IMR-90 (cell line): ENCODE measurements around the gene MAFG. TPM values are rescaled to one million over a fixed set of nuclear protein-coding genes. Genes with fewer than 3 reads are reported as not detected.

Experiments
- ATAC-seq: fragments of 200-7000 bp; cut with Tn5 transposase; 2 replicates; pipeline ENCODE4 v1.9.1; 2020; ENCODE audit warnings: low read depth, mild to moderate bottlenecking, moderate library complexity
- BruUV-seq: library from RNA; stranded (reverse); fragments of 400-500 nt; replicated peaks from 2 replicates; lab custom pipeline; 2021; lab: Mats Ljungman, UMichigan
- CTCF ChIA-PET: fragments of 300-600 bp; formaldehyde crosslinking; extraction: SDS; loops from one replicate; lab custom pipeline; 2021; ENCODE audit warnings: antibody characterized with exemption; lab: Yijun Ruan, JAX
- POLR2A ChIA-PET: fragments of 300-600 bp; sonication (Branson Sonifier 250); formaldehyde crosslinking; loops from one replicate; lab custom pipeline; 2022; ENCODE audit warnings: antibody characterized with exemption; ENCODE audit not compliant: unreplicated experiment; lab: Charles Lee
- DNase-seq: peaks from one replicate; pipeline ENCODE4 v3.0.0; 2013
- H2AFZ ChIP-seq: replicated peaks from 2 replicates; pipeline ENCODE3; 2013; ENCODE audit warnings: low read length, mild to moderate bottlenecking; ENCODE audit not compliant: poor library complexity
- H2AK5ac ChIP-seq: 2 replicates; pipeline ENCODE4 v1.6.1; 2013; ENCODE audit warnings: low read depth, low read length, inconsistent platforms
- H2AK9ac ChIP-seq: replicated peaks from 2 replicates; pipeline ENCODE3; 2013; ENCODE audit warnings: mild to moderate bottlenecking, low read depth, low read length, moderate library complexity; ENCODE audit not compliant: poor library complexity
- H2BK120ac ChIP-seq: 2 replicates; pipeline ENCODE4 v1.6.1; 2013; ENCODE audit warnings: low read depth, low read length, inconsistent platforms
- H2BK15ac ChIP-seq: 3 replicates; pipeline ENCODE4 v1.6.1; 2013; ENCODE audit warnings: low read depth, low read length, inconsistent platforms
- H2BK20ac ChIP-seq: 2 replicates; pipeline ENCODE4 v1.6.1; 2013; ENCODE audit warnings: low read depth, mild to moderate bottlenecking, inconsistent platforms, low read length, moderate library complexity
- H2BK5ac ChIP-seq: 2 replicates; pipeline ENCODE4 v1.6.1; 2013; ENCODE audit warnings: mild to moderate bottlenecking, low read depth, low read length, inconsistent platforms; ENCODE audit not compliant: poor library complexity, severe bottlenecking
- H3K14ac ChIP-seq: replicated peaks from 2 replicates; pipeline ENCODE4 v1.6.1; 2013; ENCODE audit warnings: low read depth, low read length, inconsistent platforms
- H3K18ac ChIP-seq: 2 replicates; pipeline ENCODE4 v1.6.1; 2013; ENCODE audit warnings: low read depth, low read length, control low read depth
- H3K23ac ChIP-seq: 2 replicates; pipeline ENCODE4 v1.6.1; 2013; ENCODE audit warnings: low read depth, low read length, inconsistent platforms
- H3K27ac ChIP-seq: 2 replicates; pipeline ENCODE4 v1.5.1; 2013; ENCODE audit warnings: mild to moderate bottlenecking, control low read depth, low read length; ENCODE audit not compliant: insufficient read depth
- H3K27me3 ChIP-seq: 2 replicates; pipeline ENCODE4 v1.6.1; 2013; ENCODE audit warnings: low read length; ENCODE audit not compliant: control insufficient read depth, insufficient read depth
- H3K36me3 ChIP-seq: 2 replicates; pipeline ENCODE4 v1.6.1; 2013; ENCODE audit warnings: low read length, mixed read lengths; ENCODE audit not compliant: control insufficient read depth, insufficient read depth
- H3K4ac ChIP-seq: 2 replicates; pipeline ENCODE4 v1.6.1; 2013; ENCODE audit warnings: low read depth, low read length, inconsistent platforms
- H3K4me1 ChIP-seq: 2 replicates; pipeline ENCODE4 v1.6.1; 2013; ENCODE audit warnings: low read length, mixed read lengths; ENCODE audit not compliant: control insufficient read depth, insufficient read depth
- H3K4me2 ChIP-seq: 2 replicates; pipeline ENCODE4 v1.6.1; 2013; ENCODE audit warnings: low read depth, mild to moderate bottlenecking, control low read depth, low read length, moderate library complexity
- H3K4me3 ChIP-seq: 2 replicates; pipeline ENCODE4 v1.5.1; 2013; ENCODE audit warnings: low read depth, mild to moderate bottlenecking, control low read depth, low read length, moderate library complexity; ENCODE audit not compliant: insufficient read depth
- H3K56ac ChIP-seq: 2 replicates; pipeline ENCODE4 v1.6.1; 2013; ENCODE audit warnings: low read length, inconsistent platforms; ENCODE audit not compliant: insufficient read depth; ENCODE audit errors: extremely low read depth
- H3K79me1 ChIP-seq, 2 experiments: 2 replicates each; pipeline ENCODE4 v1.6.1; 2013; ENCODE audit warnings: low read length in 2 of 2, inconsistent platforms in 1 of 2, low read depth in 1 of 2
- H3K9ac ChIP-seq: 2 replicates; pipeline ENCODE4 v1.6.1; 2013; ENCODE audit warnings: low read depth, low read length, control low read depth
- H3K9me1 ChIP-seq: 2 replicates; pipeline ENCODE4 v1.6.1; 2013; ENCODE audit warnings: low read length, inconsistent platforms; ENCODE audit not compliant: insufficient read depth
- H3K9me3 ChIP-seq: 2 replicates; pipeline ENCODE4 v1.6.1; 2013; ENCODE audit warnings: low read length; ENCODE audit not compliant: control insufficient read depth, insufficient read depth
- H4K20me1 ChIP-seq: 2 replicates; pipeline ENCODE4 v1.6.1; 2013; ENCODE audit warnings: low read length, inconsistent platforms; ENCODE audit not compliant: insufficient read depth
- H4K5ac ChIP-seq: 2 replicates; pipeline ENCODE4 v1.6.1; 2013; ENCODE audit warnings: mild to moderate bottlenecking, low read depth, low read length, control low read depth
- H4K8ac ChIP-seq, 2 experiments: 2 replicates each; pipeline ENCODE4 v1.6.1; 2013; ENCODE audit warnings: low read depth in 2 of 2, low read length in 2 of 2, control low read depth in 1 of 2, inconsistent platforms in 1 of 2
- H4K91ac ChIP-seq: 2 replicates; pipeline ENCODE4 v1.6.1; 2013; ENCODE audit warnings: low read depth, low read length, inconsistent platforms; ENCODE audit not compliant: insufficient read depth
- BHLHE40 ChIP-seq: fragments of 150-350 bp; IDR thresholded peaks from 2 replicates; pipeline ENCODE4 v1.6.1; 2016; ENCODE audit warnings: mild to moderate bottlenecking, low read depth, low read length
- CEBPB ChIP-seq: IDR thresholded peaks from 2 replicates; pipeline ENCODE4 v1.6.1; 2012; ENCODE audit warnings: low read depth, low read length, improper control_type of control experiment
- CHD1 ChIP-seq: IDR thresholded peaks from 2 replicates; pipeline ENCODE4 v1.6.1; 2012; ENCODE audit warnings: low read depth, low read length, improper control_type of control experiment
- CTCF ChIP-seq: conservative IDR thresholded peaks from 2 replicates; pipeline ENCODE4 v1.5.1; 2012; ENCODE audit warnings: mild to moderate bottlenecking, low read depth, low read length, improper control_type of control experiment
- ELK1 ChIP-seq: fragments of 150-350 bp; IDR thresholded peaks from 2 replicates; pipeline ENCODE4 v1.6.1; 2016; ENCODE audit warnings: low read depth, mild to moderate bottlenecking, low read length, moderate library complexity, borderline replicate concordance
- FOS ChIP-seq: fragments of 150-350 bp; IDR thresholded peaks from 2 replicates; pipeline ENCODE4 v1.6.1; 2016; ENCODE audit warnings: low read depth, low read length
- MAFK ChIP-seq: IDR thresholded peaks from 2 replicates; pipeline ENCODE4 v1.6.1; 2012; ENCODE audit warnings: low read depth, low read length, improper control_type of control experiment
- MAZ ChIP-seq: IDR thresholded peaks from 2 replicates; pipeline ENCODE4 v1.6.1; 2012; ENCODE audit warnings: low read depth, mild to moderate bottlenecking, low read length, improper control_type of control experiment, moderate library complexity, borderline replicate concordance
- MXI1 ChIP-seq: IDR thresholded peaks from 2 replicates; pipeline ENCODE4 v1.6.1; 2012; ENCODE audit warnings: low read depth, mild to moderate bottlenecking, low read length, moderate library complexity, borderline replicate concordance
- NFE2L2 ChIP-seq: fragments of 150-350 bp; IDR thresholded peaks from 2 replicates; pipeline ENCODE4 v1.6.1; 2016; ENCODE audit warnings: low read depth, mild to moderate bottlenecking, low read length
- POLR2A ChIP-seq: IDR thresholded peaks from 2 replicates; pipeline ENCODE4 v1.6.1; 2012; ENCODE audit warnings: mild to moderate bottlenecking, low read depth, low read length
- RAD21 ChIP-seq: IDR thresholded peaks from 2 replicates; pipeline ENCODE4 v1.6.1; 2012; ENCODE audit warnings: low read length, improper control_type of control experiment
- RCOR1 ChIP-seq: IDR thresholded peaks from 2 replicates; pipeline ENCODE4 v1.6.1; 2012; ENCODE audit warnings: mild to moderate bottlenecking, low read length, improper control_type of control experiment; ENCODE audit not compliant: insufficient replicate concordance
- RFX5 ChIP-seq: IDR thresholded peaks from 2 replicates; pipeline ENCODE4 v1.8.0; 2012; ENCODE audit warnings: low read depth, mild to moderate bottlenecking, low read length, moderate library complexity
- SMC3 ChIP-seq: fragments of 150-350 bp; IDR thresholded peaks from 2 replicates; pipeline ENCODE4 v1.6.1; 2016; ENCODE audit warnings: low read depth, mild to moderate bottlenecking, antibody characterized with exemption, low read length, moderate library complexity
- USF2 ChIP-seq: fragments of 150-350 bp; IDR thresholded peaks from 2 replicates; pipeline ENCODE4 v1.6.1; 2017; ENCODE audit warnings: mild to moderate bottlenecking, antibody characterized with exemption, low read length, low read depth
- WGBS, 2 experiments: methylation state at CpG; one replicate each; pipeline versions ENCODE4 v1.1.5 to v1.1.7; 2013; ENCODE audit warnings: missing lambda C conversion rate in 2 of 2; ENCODE audit not compliant: insufficient read length in 1 of 2; ENCODE audit errors: extremely low coverage in 2 of 2; 5-methylcytosine and 5-hydroxymethylcytosine counted together
- dilution Hi-C: fragments of 300-500 bp; cut with HindIII; formaldehyde crosslinking; loops from one replicate; pipeline ENCODE4 v1.14.3; 2018; ENCODE audit warnings: low sequenced_read_pairs; ENCODE audit not compliant: unreplicated experiment
- in situ Hi-C: fragments of 300-500 bp; cut with MboI; formaldehyde crosslinking; loops from 3 replicates; pipeline ENCODE4 v1.14.3; 2019; ENCODE audit warnings: low sequenced_read_pairs, inconsistent platforms, mixed read lengths
- intact Hi-C: fragments of 100-400 bp; cut with micrococcal nuclease; formaldehyde crosslinking; loops from 2 replicates; pipeline ENCODE4 v1.10.0; 2022
- polyA plus RNA-seq, 3 experiments: library from polyadenylated mRNA; depleted of rRNA; stranded (reverse); fragments of >200 nt; gene quantifications; 2 replicates each; pipeline ENCODE4 v1.2.3, GENCODE V29; 2012; ENCODE audit warnings: low replicate concordance in 1 of 3
- total RNA-seq: library from RNA; depleted of rRNA; stranded (reverse); fragments of >200 nt; gene quantifications from 2 replicates; pipeline ENCODE4 v1.2.3, GENCODE V29; 2012

MAFG gene
- total and polyA plus RNA-seq, 2 of the 4 experiments (the other 2 are of a cell fraction) = 6.1 to 15.4 TPM

DNA sequence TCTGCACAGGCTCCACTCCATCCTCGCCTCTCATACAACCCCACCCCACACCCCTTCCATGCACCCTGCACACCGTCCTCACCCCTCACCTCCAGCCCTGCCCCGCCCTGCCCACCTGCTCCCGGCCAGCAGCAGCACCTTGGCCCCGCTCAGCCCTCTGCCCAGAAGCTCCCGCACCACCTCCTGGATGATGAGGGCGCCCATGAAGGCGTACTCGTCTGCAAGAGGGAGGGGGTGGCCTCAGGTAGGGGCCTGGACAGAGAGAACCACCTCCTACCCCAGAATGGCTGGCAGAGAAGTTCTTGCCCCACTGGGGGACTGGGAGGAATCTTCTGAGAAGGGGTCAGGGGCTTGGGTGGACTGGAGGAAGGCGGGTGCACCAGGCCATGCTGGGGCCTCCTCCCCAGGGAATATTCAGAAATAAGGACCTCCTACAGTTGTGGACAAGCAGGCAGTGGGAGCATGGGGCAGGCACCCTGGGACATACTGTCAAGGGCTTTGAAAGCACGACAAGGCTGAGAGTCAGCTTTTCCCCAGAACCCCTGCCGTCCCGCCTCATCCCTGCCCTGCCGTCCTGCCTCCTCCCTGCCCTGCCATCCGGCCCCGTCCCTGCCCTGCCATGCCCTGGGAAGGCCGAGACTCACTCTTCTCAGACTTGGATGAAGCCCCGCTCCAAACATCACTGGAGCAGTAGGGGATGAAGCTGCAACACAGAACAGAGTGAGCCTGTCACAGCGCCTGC lies 30.3 kb upstream of the MAFG start:
- no peaks in the 10 kb centered on the region for H4K20me1 ChIP-seq
- ChIA-PET CTCF (no interaction called here), POLR2A (no interaction called here)
- no peak overlapping the region for H2BK120ac ChIP-seq
- H3K27me3 ChIP-seq = peaks cover 44% of the 10 kb centered on the region
- intact Hi-C loops (no loop called here), dilution Hi-C loops (no loop called here), in situ Hi-C loops (no loop called here)
- H4K8ac ChIP-seq = no peak overlapping the region
- no peak overlapping the region for H2AFZ ChIP-seq
- TF ChIP-seq FOS = no peak
- TF ChIP-seq CTCF = no peak
- no peak for TF ChIP-seq MXI1
- TF ChIP-seq NFE2L2 = no peak
- no peak for TF ChIP-seq RAD21
- TF ChIP-seq MAFK = no peak
- TF ChIP-seq MAZ = no peak
- TF ChIP-seq CEBPB = no peak
- no peak for TF ChIP-seq POLR2A
- no peak for TF ChIP-seq RFX5
- no peak for TF ChIP-seq USF2
- TF ChIP-seq CHD1 = no peak
- no peak for TF ChIP-seq ELK1
- TF ChIP-seq BHLHE40 = no peak
- TF ChIP-seq RCOR1 = no peak
- TF ChIP-seq SMC3 = no peak
- H2BK5ac ChIP-seq = no peak overlapping the region
- WGBS, 2 experiments = 40% methylated on average over 1 of the region's 19 CpGs; no CpG with 5 or more reads in 1 of the 2 experiments
- H4K5ac ChIP-seq = no peak overlapping the region
- H2AK5ac ChIP-seq = no peak overlapping the region
- H3K79me1 ChIP-seq = no peaks in the 10 kb centered on the region
- no peaks in the 10 kb centered on the region for H3K9me3 ChIP-seq
- no peak for DNase-seq
- no peak overlapping the region for H3K14ac ChIP-seq
- no peak overlapping the region for H3K4ac ChIP-seq
- H4K91ac ChIP-seq = no peak overlapping the region
- no peak overlapping the region for H2AK9ac ChIP-seq
- no peaks in the 10 kb centered on the region for H3K9me1 ChIP-seq
- H3K36me3 ChIP-seq = no peaks in the 10 kb centered on the region
- no peak overlapping the region for H3K23ac ChIP-seq
- H3K4me3 ChIP-seq = no peak overlapping the region
- no peak overlapping the region for H3K27ac ChIP-seq
- H3K56ac ChIP-seq = no peak overlapping the region
- no TSS peak for BruUV-seq
- H3K4me1 ChIP-seq = no peaks in the 10 kb centered on the region
- H3K9ac ChIP-seq = no peak overlapping the region
- no peak for ATAC-seq
- no peak overlapping the region for H2BK15ac ChIP-seq
- no peak overlapping the region for H3K18ac ChIP-seq
- no peak overlapping the region for H3K4me2 ChIP-seq
- H2BK20ac ChIP-seq = no peak overlapping the region
